Left lung (tissue), 10 donors: ENCODE results near the gene CTSC. TPM values are rescaled to one million over a fixed set of nuclear protein-coding genes. Genes with fewer than 3 reads are reported as not detected.

Experiments used
- ATAC-seq: fragments of 200-7000 bp; cut with Tn5 transposase; one replicate; pipeline ENCODE4 v1.9.1; 2020; ENCODE audit warnings: moderate library complexity
- DNase-seq, 4 donors: peaks; one replicate each; pipeline ENCODE4 v3.0.0-alpha.2; 2013 to 2020
- H3K27ac ChIP-seq, 2 donors: fragments of 200-600 bp; sonication (generic) in 1 of 2; one replicate each; pipeline versions ENCODE4 v1.5.0 to v1.8.0; 2020 to 2021
- H3K27me3 ChIP-seq, 2 donors: fragments of 200-600 bp; sonication (generic) in 1 of 2; one replicate each; pipeline versions ENCODE4 v1.5.0 to v1.8.0; 2020 to 2021
- H3K36me3 ChIP-seq, 2 donors: fragments of 200-600 bp; sonication (generic) in 1 of 2; one replicate each; pipeline versions ENCODE4 v1.5.0 to v1.8.0; 2020 to 2021
- H3K4me1 ChIP-seq, 2 donors: fragments of 200-600 bp; one replicate each; pipeline ENCODE4 v1.8.0; 2021
- H3K4me3 ChIP-seq, 2 donors: fragments of 200-600 bp; sonication (generic) in 1 of 2; one replicate each; pipeline versions ENCODE4 v1.5.0 to v1.8.0; 2020 to 2021; ENCODE audit warnings: mild to moderate bottlenecking in 1 of 2
- H3K9me3 ChIP-seq, 2 donors: fragments of 200-600 bp; sonication (generic) in 1 of 2; one replicate each; pipeline versions ENCODE4 v1.5.0 to v1.8.0; 2020 to 2021
- CTCF ChIP-seq, 2 donors: fragments of 200-600 bp; sonication (generic) in 1 of 2; IDR thresholded peaks; one replicate each; pipeline versions ENCODE4 v1.5.0 to v1.8.0; 2021; ENCODE audit warnings: antibody characterized with exemption in 2 of 2
- intact Hi-C, 2 donors: fragments of 100-400 bp; cut with DNase I; formaldehyde crosslinking; loops; one replicate each; pipeline versions ENCODE4 v1.11.2 to v1.14.2; 2022
- polyA plus RNA-seq, 6 donors: library from polyadenylated mRNA; unstranded; fragments of 120-200 nt; gene quantifications; one replicate each; pipeline ENCODE4 v1.2.1, GENCODE V29; 2013; ENCODE audit not compliant: insufficient read length in 6 of 6
- total RNA-seq, 2 donors: library from RNA; stranded (reverse); fragmentation: NEBNext Ultra II Directional; extraction: Animal tissue kit (Norgen Biotek cat#: 25700); gene quantifications; one replicate each; pipeline ENCODE4 v1.2.1, GENCODE V29; 2021
- donor health status: DM: no; HTN: yes; CAD: no.
- donor health status: DM: no; HTN: no; CAD: no.

The CTSC gene
- total and polyA plus RNA-seq, 8 donors: 162 to 422 (median 190) TPM

- peaks cover 0 to 60% of the 10 kb centered on the region in 2 donors for H3K36me3 ChIP-seq
- TF ChIP-seq CTCF (IDR thresholded peaks at IDR 0.05): no peak
- DNase-seq (no peak), ATAC-seq (no peak)
- intact Hi-C loops: no loop called here
- H3K4me3 ChIP-seq: no peak overlapping the region
- peaks cover 4 to 24% of the 10 kb centered on the region in 2 donors for H3K4me1 ChIP-seq
- H3K27ac ChIP-seq: no peak overlapping the region
- no peaks in the 10 kb centered on the region for H3K27me3 ChIP-seq
- no peaks in the 10 kb centered on the region for H3K9me3 ChIP-seq
Observed at GRCh38 chr11:88303037-88303436, 34.5 kb downstream of the CTSC start.

- H3K27me3 ChIP-seq: no peaks in the 10 kb centered on the region
- peak; percentile 76 for ATAC-seq
- TF ChIP-seq CTCF (IDR thresholded peaks at IDR 0.05): no peak
- intact Hi-C loops: no loop called here
- DNase-seq: peak in 1 of 4 donors; percentile 55
- no peaks in the 10 kb centered on the region for H3K9me3 ChIP-seq
- H3K4me1 ChIP-seq: peaks cover 4 to 31% of the 10 kb centered on the region in 2 donors
- peaks cover 0 to 54% of the 10 kb centered on the region in 2 donors for H3K36me3 ChIP-seq
- no peak overlapping the region for H3K4me3 ChIP-seq
- H3K27ac ChIP-seq: peak overlapping the region; percentile 64 to 67
Observed at GRCh38 chr11:88301488-88302140, 35.9 kb downstream of the CTSC start.

GRCh38 chr11:88300888-88301487, 36.5 kb downstream of the CTSC start:
- Histone ChIP-seq H3K36me3 (peaks cover 0 to 54% of the 10 kb centered on the region in 2 donors), H3K27me3 (no peaks in the 10 kb centered on the region), H3K9me3 (no peaks in the 10 kb centered on the region), H3K4me1 (peaks cover 4 to 31% of the 10 kb centered on the region in 2 donors), H3K27ac (peak overlapping the region; percentile 64 to 67), H3K4me3 (no peak overlapping the region)
- intact Hi-C loops: no loop called here
- TF ChIP-seq CTCF (IDR thresholded peaks at IDR 0.05): no peak
- ATAC-seq (peak; percentile 92), DNase-seq (peak in 2 of 4 donors; percentile 40 to 63)

- TF ChIP-seq CTCF (IDR thresholded peaks at IDR 0.05): no peak
- H3K27me3 ChIP-seq: no peaks in the 10 kb centered on the region
- peaks cover 4 to 31% of the 10 kb centered on the region in 2 donors for H3K4me1 ChIP-seq
- DNase-seq (no peak), ATAC-seq (no peak)
- H3K4me3 ChIP-seq: no peak overlapping the region
- H3K36me3 ChIP-seq: peaks cover 0 to 59% of the 10 kb centered on the region in 2 donors
- no peak overlapping the region for H3K27ac ChIP-seq
- H3K9me3 ChIP-seq: no peaks in the 10 kb centered on the region
- intact Hi-C loops: no loop called here
Observed at GRCh38 chr11:88297863-88298262, 39.7 kb downstream of the CTSC start.

GRCh38 chr11:88297421-88297820, 40.1 kb downstream of the CTSC start:
- H3K27ac ChIP-seq: no peak overlapping the region
- H3K9me3 ChIP-seq: no peaks in the 10 kb centered on the region
- no peaks in the 10 kb centered on the region for H3K27me3 ChIP-seq
- intact Hi-C loops: no loop called here
- no peak for ATAC-seq
- H3K36me3 ChIP-seq: peaks cover 0 to 64% of the 10 kb centered on the region in 2 donors
- H3K4me3 ChIP-seq: no peak overlapping the region
- peaks cover 4 to 31% of the 10 kb centered on the region in 2 donors for H3K4me1 ChIP-seq
- TF ChIP-seq CTCF (IDR thresholded peaks at IDR 0.05): no peak
- DNase-seq: no peak
